Measurements from ENCODE around the gene GPR62.

Gene GPR62

DNA sequence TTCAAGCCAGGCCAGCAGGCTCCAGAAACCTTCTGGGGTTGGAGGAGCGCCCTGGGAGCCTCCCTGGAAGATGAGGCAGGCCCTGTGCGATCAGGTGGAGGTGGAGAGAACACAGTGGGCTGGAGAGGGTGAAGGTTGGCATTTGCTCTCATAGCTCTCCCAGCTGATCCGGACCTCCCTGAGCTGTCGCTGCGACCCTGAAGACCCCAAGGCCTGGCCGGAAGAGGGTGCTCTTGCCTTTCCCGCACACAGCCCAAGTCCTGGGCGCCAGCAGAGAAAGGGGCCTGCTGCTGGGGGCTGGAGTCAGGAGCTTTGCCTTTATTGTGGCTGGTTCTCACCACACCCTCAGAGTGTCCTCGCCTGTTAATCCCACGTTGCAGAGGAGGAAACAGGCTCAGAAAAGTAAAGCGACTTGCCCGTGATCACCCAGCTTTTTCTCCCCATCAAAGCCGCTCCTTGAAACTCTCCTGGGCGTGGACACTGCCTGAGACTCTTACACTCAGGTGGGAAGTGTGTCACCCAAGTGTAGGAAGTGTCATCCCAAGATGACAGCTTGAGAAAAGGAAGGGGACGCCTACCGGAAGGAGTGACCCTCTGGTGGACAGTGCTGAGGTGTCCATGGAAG, 49.1 kb downstream of the GPR62 start:
- in situ Hi-C loops (cut with HindIII; ENCODE audit: low pct_ligation_motif_present, low pct_unique_long_range_greater_than_20kb, low sequenced_read_pairs): no loop called here

DNA sequence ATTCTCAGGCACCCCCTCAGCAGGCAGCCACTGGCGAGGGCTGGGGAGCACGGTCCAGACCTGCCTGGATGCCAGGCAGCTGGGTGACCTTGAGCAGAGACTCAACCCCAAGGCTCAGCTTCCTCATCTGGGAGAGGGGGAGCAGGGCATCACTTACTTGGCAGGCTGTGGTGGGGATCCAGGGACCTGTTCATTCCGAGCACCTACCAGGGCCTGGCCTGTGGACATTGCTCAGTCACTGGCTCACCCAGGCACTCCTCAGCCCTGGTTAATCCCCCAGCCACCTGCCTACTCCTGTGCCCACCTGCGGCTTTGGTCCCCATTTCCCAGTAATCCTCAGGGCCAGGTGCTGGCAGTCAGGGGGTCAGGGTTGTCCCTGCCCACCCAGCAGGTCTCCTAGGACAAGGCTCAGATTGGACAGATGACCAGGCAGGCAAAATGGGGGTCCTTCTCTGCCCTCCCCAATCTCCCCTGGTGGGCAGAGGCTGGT, 49.8 kb downstream of the GPR62 start:
- DNase-seq: no peak
- in situ Hi-C loops (cut with HindIII; ENCODE audit: low pct_ligation_motif_present, low pct_unique_long_range_greater_than_20kb, low sequenced_read_pairs): no loop called here

More for the DNA sequence above, 49.1 kb downstream of the GPR62 start:
- no peak for DNase-seq

DNA sequence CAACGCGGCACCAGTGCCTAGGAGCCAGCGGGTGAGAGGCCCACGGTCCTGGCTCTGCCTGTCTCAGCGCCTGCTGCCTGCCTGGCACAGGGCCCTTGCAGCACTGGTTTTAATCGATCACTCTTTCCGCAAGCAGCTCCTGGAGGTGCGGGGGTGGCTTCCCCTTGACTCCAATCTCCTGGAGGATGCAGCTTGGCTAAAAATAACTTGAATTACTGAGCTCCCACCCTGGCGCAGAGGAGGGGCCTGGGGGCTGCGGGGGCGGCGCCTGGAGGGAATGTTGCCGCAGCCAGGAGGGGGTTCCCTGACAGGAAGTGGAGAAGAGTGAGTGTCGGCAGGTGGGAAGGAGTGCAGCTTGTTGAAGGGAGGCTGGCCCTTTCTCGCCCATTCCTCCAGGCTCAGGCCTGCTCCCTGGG, 50.4 kb downstream of the GPR62 start:
- no peak for DNase-seq
- in situ Hi-C loops (cut with HindIII; ENCODE audit: low pct_ligation_motif_present, low pct_unique_long_range_greater_than_20kb, low sequenced_read_pairs): no loop called here

DNA sequence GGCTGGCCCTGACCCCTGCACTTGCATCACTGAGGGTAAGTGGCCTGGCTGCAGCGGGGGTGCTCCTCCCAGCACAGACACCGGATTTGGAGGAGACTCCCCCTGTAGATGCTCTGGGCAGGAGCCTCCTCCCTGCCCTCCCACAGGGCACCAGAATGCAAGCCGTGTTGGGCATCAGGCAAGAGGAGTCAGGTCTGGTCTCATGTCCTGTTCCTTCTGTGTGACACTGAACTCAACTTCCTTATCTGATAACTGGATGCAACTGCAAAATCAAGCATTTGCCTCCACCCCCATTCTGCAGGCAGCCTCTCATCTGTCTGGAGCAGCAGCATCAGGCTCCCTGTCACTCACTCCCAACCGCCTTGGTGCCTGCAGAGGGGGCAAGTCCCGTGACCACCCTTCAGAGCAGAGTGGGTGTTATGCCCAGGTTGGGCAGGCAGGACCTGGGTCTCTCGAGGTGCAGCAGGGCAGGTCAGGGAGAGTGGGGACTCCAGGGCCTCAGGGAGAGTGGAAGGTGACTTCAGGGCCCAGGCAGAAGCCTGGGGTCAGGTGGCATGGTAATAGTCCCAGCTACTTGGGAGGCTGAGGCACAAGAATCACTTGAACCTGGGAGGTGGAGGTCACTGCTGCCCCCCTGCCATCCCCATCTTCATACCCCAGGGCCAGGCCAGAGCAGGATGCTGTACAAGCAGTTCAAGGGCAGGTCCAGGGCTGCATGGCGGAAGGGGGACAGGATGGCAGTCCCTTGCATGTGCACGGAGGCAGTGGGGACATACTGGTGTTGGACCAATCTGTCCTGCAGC, 51.0 kb downstream of the GPR62 start:
- no peak for DNase-seq
- in situ Hi-C loops (cut with HindIII; ENCODE audit: low pct_ligation_motif_present, low pct_unique_long_range_greater_than_20kb, low sequenced_read_pairs): no loop called here

DNA sequence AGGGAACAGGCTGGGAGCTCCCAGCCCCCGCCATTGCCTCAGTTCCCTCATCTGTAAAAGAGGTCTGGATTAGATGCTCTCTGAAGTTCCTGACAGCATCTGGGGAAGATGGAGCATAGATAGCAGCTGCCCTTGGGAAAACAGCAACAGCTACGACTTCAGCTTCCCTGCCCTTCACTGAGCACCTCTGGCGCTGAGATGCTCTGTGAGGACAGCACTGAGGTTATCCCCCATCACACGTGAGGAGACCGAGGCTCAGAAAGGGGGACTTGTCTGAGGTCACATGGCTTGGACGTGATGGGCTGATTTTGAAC, 51.6 kb downstream of the GPR62 start:
- in situ Hi-C loops (cut with HindIII; ENCODE audit: low pct_ligation_motif_present, low pct_unique_long_range_greater_than_20kb, low sequenced_read_pairs): no loop called here
- no peak for DNase-seq
